HG03025 (cell line): ENCODE data around the gene PPM1E.

Experiments
- ATAC-seq: cut with Tn5 transposase; IDR thresholded peaks from one replicate; pipeline ENCODE4 v1.9.1; 2021; ENCODE audit warnings: mild to moderate bottlenecking, moderate library complexity; ENCODE audit not compliant: unreplicated experiment, low FRiP score

PPM1E gene

DNA sequence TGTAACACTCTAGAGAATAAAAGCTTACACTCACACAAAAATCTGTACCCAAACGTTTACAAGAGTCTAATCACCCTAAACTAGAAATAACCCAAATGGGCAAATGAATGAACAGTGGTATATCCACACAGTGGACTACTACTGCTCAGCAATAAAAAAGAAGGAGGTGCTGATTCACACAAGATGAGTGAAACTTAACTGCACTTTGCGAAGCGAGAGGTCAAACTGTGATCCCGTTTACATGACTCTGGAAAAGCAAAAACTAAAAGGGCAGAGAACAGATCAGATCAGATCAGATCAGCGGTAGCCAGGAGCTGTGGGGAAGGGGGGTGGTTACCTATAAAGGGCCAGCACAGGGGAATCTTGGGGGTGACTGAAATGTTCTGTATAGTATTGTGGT, 237.7 kb downstream of the PPM1E start:
- no peak for ATAC-seq

DNA sequence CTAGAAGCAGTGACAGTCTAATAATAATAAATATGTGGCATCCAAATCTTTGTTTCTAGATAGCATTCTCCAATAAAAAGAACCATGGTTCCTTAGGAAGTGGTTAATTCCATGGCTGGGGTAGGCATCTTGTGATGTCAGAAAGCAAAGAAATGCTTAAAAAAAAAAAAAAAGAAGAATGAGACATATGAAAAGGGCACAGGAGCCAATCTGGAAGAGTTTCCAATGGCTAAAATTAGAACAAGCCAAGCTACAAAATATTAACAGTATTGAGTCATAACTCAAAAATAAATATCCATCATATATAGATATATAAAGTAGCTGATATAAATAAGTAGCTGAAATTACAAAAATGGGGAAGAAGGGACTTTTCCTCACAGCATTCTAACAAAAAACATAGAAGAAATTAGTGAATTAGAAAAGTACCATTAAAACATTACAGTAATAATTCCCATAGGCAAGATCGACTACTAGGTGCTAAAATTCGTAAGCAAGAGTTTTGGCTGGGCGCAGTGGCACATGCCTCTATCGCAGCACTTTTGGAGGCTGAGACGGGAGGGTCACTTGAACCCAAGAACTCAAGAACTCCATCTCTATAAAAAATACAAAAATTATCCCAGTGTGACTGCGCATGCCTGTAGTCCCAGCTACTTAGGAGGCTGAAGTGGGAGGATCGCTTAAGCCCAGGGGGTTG, 239.7 kb downstream of the PPM1E start:
- ATAC-seq: no peak

DNA sequence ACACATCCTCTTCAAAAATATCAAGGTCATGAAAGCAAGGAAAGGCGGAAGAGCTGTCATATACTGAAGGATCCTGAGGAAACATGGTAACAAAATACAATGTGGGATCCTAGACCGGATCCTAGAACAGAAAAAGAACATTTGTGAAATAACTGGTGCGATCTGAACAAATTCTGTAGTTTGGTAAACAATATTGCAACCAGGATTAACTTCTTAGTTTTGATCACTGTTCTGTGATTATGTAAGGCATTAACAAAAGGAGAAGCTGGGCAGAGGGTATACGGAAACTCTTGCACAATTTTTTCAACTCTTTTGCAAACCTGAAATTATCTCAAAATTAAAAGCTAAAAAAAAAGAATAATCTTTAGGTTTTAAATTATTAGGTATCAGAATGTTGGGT, 241.3 kb downstream of the PPM1E start:
- no peak for ATAC-seq

DNA sequence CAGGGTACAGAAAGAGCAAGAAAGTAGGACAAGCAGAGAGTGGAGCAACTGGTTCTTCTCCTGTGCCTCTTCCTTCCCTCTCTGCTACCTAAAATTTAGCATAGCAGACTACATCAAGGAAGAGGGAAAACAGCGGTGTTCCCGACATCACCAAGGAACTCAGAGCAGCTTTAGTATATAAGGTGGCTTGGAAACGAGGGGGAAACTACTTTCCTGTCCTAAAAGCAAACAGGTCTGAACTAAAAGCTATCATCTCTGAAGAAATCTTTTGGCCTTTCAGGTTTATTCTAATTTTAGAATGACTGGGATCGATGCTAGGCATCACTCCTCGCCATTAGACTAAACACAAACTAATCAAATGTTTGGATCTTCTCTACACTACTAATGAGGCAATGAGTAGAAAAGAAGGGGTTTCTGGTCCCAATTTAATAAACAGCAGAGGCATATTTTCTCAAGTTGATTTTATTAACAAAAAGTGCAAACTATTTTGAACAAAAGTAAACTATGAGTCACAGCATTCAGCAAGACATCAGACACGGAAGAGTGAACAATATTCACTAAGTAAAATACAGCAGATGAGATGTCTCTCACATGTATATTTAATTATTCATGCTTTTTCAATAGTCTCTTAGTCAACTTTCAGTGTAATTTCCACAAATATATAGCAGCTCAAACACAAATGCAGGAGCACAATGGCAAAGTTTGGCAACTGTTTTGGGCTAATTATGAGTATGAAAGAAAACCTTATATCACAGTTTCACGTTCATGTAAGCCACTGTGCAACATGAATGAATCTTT, 242.3 kb downstream of the PPM1E start:
- ATAC-seq: no peak

DNA sequence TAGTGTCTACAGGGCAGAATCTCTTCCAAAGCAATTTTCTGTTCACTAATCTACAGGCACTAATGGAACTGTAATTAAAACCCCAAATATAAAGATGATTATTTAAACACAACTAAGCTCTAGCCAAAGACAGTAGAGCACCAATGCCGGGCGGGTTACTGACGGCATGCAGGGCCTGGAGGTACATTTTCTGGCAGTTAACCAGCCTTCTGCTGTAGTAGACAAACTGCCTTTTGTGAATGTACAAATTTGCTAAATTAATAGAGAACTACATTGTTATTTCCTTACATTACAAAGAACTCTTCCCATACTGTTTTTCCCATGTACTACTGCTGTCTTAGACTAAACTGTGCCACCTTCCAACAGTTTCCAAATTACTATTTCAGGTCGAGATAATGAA, 243.2 kb downstream of the PPM1E start:
- no peak for ATAC-seq

DNA sequence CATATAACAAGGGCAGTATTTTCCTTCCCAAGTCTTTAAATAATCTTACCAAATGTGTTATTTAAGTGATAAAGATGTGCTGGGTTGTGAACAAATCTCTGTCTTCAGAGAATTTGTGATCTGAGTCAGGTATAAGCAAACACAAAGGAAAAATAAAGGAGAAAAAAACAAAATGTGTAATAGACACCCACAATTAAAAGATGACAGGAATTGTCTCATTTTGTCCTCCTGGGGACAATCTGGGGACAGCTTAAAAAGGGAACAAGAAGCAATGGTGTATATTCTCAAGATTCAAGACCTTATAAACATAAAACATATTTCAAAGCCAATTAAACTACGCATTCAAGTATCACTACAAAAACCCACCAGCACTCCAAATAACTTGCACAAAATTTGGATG, 243.8 kb downstream of the PPM1E start:
- no peak for ATAC-seq

DNA sequence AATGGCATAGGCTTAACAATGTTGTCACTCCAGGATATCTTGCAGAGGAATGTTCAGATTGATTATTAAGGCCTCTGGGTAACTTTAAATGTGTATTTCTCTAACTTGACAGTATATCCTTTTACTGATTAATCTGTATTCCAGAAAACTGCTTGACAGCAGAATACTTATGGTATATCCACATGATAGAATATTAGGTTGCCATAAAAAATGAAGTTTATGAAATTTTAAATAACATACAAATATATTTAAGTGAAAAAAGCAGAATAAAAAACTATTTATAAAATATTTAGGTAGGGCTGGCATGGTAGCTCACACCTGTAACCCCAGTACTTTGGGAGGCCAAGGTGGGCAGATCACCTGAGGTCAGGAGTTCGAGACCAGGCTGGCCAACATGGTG, 244.4 kb downstream of the PPM1E start:
- ATAC-seq: no peak

DNA sequence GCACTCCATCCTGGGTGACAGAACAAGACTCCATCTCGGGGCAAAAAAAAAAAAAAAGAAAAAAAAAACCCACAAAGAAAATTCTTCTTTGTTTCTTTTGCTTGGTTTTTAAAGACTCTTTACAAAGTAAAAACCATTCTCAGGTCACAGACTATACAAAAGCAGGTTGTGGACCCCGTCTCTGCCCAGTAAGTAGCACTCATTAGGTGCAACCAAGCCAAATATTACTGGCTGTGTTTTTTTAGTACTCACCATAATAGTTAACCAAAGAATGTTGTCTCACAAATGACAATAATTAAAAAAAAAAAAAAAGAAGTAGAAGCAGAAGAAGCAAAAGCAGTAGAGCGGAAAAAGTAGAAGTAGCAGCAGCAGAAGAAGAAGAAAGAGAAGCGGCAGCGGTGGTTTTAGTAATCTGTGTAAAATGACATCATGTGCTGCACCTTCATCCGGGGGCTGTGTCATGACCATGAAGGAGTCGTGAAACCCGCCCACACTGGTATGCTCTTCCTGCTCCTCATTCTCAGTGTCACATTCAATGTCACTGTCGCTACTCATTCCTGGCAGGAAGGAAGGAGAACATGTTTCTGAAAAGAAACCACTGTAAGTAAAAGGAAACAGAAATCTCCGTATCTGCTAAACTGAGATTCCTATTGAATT, 245.6 kb downstream of the PPM1E start:
- ATAC-seq: peak; percentile 90

DNA sequence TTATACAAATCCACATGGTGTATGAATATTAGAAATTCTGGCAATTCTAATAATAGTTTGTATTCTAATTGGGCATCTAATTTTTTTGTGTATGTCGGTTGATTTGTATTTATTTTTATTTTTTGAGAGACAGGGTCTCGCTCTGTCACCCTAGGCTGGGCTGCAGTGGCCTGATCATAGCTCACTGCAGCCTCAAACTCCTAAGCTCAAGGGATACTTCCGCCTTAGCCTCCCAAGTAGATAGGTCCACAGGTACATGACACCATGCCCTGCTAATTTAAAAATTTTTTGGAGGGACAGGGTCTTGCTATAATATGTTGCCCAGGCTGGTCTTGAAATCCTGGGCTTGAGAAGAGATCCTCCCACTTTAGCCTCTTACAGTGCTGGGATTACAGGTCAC, 246.5 kb downstream of the PPM1E start:
- no peak for ATAC-seq

DNA sequence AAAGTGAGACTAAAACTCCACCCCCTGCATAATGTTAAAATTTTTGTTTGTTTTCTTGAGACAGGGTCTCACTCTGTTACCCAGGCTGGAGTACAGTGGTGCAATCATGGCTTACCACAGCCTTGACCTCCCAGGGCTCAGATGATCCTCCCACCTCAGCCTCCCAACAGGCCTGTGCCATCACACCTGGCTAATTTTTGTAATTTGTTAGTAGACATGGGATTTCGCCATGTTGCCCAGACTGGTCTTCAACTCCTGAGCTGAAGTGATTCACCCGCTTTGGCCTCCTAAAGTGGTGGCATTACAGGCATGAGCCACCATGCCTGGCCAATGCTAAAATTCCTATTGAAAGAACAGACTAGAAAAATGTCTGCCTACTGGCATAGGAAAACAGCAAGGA, 247.2 kb downstream of the PPM1E start:
- ATAC-seq: no peak

DNA sequence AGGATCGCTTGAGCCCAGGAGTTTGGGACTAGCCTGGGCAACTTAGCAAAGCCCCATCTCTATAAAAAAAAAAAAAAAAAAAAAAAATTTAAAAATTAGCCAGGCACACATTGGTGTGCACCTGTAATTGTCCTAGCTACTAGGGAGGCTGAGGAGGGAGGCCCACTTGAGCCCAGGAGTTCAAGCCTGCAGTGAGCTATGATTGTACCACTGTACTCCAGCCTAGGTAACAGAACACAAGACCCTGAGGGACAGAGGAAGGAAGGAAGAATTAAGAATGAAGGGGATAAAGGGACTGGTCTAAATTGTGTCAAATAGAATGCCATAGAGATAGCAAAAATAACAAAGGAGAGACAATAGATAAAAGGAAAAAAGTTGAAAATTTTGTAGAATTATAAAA, 248.2 kb downstream of the PPM1E start:
- ATAC-seq: no peak

DNA sequence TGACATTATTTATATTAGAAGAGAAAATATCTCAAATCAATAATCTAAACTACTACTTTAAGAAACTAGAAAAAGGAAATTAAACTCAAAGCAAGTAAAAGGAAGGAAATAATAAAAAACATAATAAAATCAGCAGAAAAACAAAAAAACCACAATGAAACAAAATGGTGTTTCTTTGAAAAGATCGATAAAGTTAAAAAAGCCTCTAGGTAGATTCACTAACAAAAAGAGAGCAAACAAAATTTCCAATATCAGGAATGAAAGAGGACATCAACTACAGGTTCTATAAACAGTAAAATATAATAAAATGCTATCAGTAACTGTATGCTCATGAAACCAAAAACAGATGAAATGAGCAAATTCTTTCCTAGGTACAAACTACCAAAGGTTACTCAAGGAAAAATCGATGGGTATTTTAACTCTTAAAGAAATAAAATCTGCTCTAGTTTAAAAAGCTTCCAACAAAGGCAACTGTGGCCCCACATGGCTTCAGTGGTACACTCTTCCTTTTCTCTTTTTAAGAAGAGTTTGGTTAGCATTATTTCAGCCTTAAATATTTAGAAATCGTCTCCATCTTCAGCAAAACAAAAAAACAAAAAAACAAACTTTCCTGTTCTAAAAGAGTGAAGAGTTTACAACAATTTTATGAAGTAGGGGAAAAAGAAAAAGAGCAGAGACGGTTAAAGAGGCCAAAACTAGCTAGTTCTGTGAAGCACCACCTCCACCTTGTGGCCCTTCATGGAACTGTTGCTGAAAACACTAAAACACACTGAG, 248.9 kb downstream of the PPM1E start:
- no peak for ATAC-seq

DNA sequence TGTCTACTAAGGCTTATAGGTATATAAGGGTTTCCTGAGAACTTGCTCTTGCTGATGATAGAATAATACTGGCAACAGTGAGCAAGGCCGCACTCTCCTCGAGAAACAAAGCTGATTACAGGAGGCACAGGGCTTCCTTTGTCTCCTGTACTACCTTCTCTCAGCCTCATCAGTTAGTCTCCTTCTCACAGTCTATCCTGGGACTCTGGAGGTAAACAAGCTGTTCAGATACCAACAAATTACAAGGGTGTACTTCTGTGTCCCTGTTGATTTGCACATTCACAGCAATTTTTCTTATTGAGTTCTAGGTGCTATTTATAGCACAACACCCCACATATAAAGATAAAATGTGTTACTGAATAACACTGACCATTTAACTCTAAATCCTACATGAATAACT, 252.3 kb downstream of the PPM1E start:
- no peak for ATAC-seq

DNA sequence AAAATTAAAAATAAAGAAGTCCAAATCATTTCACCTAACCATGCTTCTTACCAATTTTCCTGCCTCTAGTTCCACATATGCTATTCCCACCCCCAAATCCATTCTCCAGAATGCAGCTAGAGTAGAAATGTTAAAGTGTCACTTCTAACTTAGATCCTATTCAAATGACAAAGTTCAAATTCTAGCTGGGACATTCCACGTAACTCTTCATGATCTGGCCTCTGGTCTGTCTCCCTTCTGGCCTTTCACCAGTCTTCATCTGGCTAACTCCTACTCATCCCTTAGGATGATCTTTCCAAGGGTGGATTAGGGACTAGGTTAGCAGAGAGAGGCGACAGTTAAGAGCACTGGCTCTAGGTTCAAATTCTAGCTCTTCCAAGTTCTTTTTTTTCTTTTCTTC, 253.1 kb downstream of the PPM1E start:
- no peak for ATAC-seq

DNA sequence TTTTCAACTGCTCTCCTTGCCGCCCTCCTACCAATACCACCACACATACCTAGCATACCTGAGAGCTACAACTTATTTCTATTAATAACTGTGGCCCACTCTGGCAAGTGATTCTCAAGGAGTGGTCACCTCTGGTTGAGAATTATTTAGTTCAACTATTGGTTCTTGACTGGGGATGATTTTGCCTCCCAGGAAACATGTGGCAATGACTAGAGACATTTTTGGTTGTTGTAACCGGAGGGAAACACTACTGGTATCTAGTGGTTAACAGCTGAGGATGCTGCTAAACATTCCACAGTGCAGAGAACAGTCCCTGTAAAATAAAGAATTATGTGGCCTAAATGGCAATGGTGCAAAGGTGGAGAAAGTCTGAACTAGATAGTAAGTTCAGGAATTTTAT, 254.4 kb downstream of the PPM1E start:
- no peak for ATAC-seq

DNA sequence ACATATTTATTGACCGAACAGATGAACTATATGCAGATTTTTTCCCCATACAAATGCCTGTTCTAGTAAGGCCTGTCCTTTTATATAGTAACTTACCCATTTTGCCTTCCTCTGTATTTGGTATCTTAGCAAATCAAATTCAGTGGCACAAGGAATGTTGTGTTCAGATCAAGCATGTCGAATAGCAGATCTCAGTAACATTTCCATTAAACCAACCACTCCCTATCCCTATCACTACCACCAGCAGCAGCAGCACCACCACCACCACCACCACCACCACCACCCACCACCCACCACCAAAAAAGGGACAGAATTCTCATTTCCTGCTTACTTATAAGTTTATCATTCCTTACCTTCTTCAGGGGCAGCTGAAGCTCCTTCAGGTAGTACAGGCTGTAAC, 256.3 kb downstream of the PPM1E start:
- no peak for ATAC-seq

DNA sequence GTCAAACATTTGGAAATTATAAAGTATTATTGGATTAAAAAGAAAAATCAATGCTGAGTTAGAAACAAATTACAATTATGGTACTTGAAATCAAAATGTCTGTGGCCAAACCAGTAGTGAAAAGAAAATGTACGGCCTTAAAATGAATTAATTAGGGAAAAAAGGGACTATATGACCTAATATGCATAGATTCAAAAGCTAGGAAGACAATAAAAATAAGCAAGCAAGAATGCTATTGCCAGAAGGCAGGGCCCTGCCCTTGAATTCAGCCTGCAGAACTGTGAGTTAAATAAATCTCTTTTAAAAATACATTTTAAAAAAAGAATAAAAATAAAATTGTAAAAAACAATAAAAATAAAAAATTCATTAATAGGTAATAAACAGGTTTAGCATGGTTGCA, 262.4 kb downstream of the PPM1E start:
- ATAC-seq: no peak

DNA sequence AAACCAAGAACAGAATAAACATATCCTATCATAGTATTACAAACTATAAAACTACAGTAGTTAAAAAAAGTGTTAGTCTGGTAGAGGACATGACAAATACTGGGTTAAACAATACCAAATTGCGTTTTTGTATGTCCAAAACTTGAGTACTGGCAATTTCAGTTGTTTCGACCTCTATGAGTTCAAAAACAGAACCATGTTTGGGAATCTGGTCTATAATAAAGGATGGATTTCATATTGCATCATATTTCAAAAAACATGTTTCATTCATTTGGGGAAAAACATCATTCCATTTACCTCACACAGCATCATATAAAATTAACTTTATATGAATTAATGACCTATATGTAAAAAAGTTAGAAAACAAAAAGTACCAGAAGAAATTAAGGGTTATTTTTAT, 269.3 kb downstream of the PPM1E start:
- no peak for ATAC-seq

DNA sequence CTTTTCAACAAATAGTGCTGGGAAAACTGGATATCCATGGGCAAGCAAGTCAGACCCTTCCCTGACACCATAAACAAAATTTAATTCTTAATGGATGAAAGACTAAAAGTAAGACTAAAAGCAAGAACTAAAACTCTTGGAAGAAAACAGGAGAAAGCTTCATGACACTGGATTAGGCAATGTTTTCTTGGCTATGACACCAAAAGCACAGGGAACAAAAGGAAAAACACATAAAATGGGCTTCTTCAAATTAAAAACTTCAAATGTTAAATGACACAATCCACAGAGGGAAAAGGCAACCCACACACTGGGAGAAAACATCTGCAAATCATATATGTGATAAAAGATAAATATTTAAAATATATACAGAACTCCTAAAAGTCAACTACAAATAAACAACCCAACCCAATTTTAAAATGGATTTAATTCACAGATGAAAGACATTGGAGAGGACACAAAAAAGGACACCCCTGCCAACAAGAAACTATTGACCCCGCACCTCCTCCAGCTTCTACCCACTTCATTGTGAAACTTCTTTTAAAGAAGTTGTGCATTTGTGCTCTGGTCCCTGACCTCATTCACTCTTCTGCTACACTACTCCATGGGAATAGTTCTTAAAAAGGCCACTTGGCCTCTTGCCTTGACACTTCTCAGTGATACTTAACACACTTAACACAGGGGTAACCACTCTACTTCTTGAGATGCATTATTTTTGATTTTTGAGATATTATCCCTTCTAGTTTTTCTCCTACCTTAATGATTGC, 270.7 kb downstream of the PPM1E start:
- no peak for ATAC-seq

DNA sequence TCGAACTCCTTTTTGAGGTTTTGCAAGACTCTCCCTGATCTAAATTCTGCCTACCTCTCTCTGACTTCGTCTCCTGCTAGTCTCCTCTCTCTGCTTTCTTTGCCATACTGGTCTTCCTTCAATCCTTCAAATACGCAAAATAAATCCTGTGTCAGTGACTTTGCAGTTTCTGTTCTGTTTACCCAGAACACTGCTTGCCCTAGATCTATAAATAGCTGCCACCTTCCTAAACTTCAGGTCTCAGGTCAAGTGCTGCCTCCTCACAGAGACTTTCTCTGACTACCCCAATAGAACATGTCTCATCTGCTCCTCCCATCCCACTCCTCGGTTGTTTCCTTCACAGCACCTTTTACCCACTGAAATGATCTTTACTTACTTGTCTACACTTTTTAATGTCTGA, 272.1 kb downstream of the PPM1E start:
- no peak for ATAC-seq
